GM23338 (cell line): ENCODE results near the gene NCOA7. TPM values are rescaled to one million over a fixed set of nuclear protein-coding genes. Genes with fewer than 3 reads are reported as not detected.

Experiments used
- ATAC-seq: fragments of 200-7000 bp; cut with Tn5 transposase; 3 replicates; pipeline ENCODE4 v1.9.1; 2020
- DNase-seq: peaks from one replicate; pipeline ENCODE4 v3.0.0-alpha.2; 2015; ENCODE audit warnings: low spot score
- H2AFZ ChIP-seq: fragments of 200-600 bp; sonication (generic); 2 replicates; pipeline ENCODE4 v1.8.0; 2016; ENCODE audit warnings: antibody characterized with exemption, mild to moderate bottlenecking, moderate library complexity
- H3F3A ChIP-seq: fragments of 200-600 bp; sonication (generic); replicated peaks from 2 replicates; pipeline ENCODE4 v1.8.0; 2017; ENCODE audit warnings: antibody characterized with exemption, mixed run types, low read depth
- H3K27ac ChIP-seq: fragments of 200-600 bp; sonication (generic); 2 replicates; pipeline ENCODE4 v1.6.1; 2016; ENCODE audit warnings: low read depth
- H3K27me3 ChIP-seq: fragments of 200-600 bp; sonication (generic); 2 replicates; pipeline ENCODE4 v1.8.0; 2016; ENCODE audit warnings: mild to moderate bottlenecking, mixed run types, moderate library complexity; ENCODE audit not compliant: insufficient read depth
- H3K36me3 ChIP-seq: fragments of 200-600 bp; sonication (generic); 2 replicates; pipeline ENCODE4 v1.8.0; 2016; ENCODE audit warnings: mild to moderate bottlenecking; ENCODE audit not compliant: insufficient read depth
- H3K4me1 ChIP-seq: fragments of 200-600 bp; sonication (generic); 2 replicates; pipeline ENCODE4 v1.8.0; 2016; ENCODE audit warnings: mild to moderate bottlenecking, moderate library complexity; ENCODE audit not compliant: insufficient read depth
- H3K4me2 ChIP-seq: fragments of 200-600 bp; sonication (generic); 2 replicates; pipeline ENCODE4 v1.7.1; 2017; ENCODE audit warnings: mixed run types
- H3K4me3 ChIP-seq: fragments of 200-600 bp; sonication (generic); 2 replicates; pipeline ENCODE4 v1.6.1; 2016; ENCODE audit warnings: mixed run types
- H3K79me2 ChIP-seq: fragments of 200-600 bp; sonication (generic); replicated peaks from 2 replicates; pipeline ENCODE4 v1.8.0; 2017; ENCODE audit warnings: mild to moderate bottlenecking; ENCODE audit not compliant: insufficient read depth
- H3K9me2 ChIP-seq: fragments of 200-600 bp; sonication (generic); 2 replicates; pipeline ENCODE4 v1.8.0; 2017; ENCODE audit not compliant: insufficient read depth
- H4K20me1 ChIP-seq: fragments of 200-600 bp; sonication (generic); replicated peaks from 2 replicates; pipeline ENCODE4 v1.8.0; 2017; ENCODE audit warnings: mild to moderate bottlenecking; ENCODE audit not compliant: insufficient read depth
- H3K27ac Mint-ChIP-seq: 2 replicates; pipeline ENCODE4 v1.8.0; 2020; ENCODE audit warnings: inconsistent platforms, mild to moderate bottlenecking, moderate library complexity, mixed read lengths
- H3K27me3 Mint-ChIP-seq: 3 replicates; pipeline ENCODE4 v1.8.0; 2022; ENCODE audit warnings: low read depth, mild to moderate bottlenecking, moderate library complexity, mixed read lengths, inconsistent platforms; ENCODE audit not compliant: insufficient read depth, poor library complexity
- H3K36me3 Mint-ChIP-seq: 3 replicates; pipeline ENCODE4 v1.8.0; 2021; ENCODE audit warnings: low read depth, mild to moderate bottlenecking, inconsistent platforms, moderate library complexity, mixed read lengths
- H3K4me1 Mint-ChIP-seq: 3 replicates; pipeline ENCODE4 v1.8.0; 2020; ENCODE audit warnings: mild to moderate bottlenecking, inconsistent platforms, mixed read lengths
- H3K4me3 Mint-ChIP-seq: 3 replicates; pipeline ENCODE4 v1.8.0; 2021; ENCODE audit warnings: moderate library complexity, mild to moderate bottlenecking, inconsistent platforms, mixed read lengths
- H3K9me3 Mint-ChIP-seq: 3 replicates; pipeline ENCODE4 v1.8.0; 2020; ENCODE audit warnings: moderate library complexity, mild to moderate bottlenecking, inconsistent platforms, mixed read lengths
- CREB1 ChIP-seq: fragments of 250-450 bp; sonication (Bioruptor Pico); IDR thresholded peaks from 2 replicates; pipeline ENCODE4 v1.5.0; 2020; ENCODE audit warnings: low read depth, mild to moderate bottlenecking, moderate library complexity
- CTCF ChIP-seq, 2 experiments: fragments of 200-600 bp in 1 of 2; sonication (generic) in 1 of 2; conservative IDR thresholded peaks; 2 replicates each; pipeline versions ENCODE4 v1.5.1 to v1.6.1; 2016 to 2017; ENCODE audit warnings: antibody characterized with exemption in 2 of 2, low read depth in 2 of 2, mild to moderate bottlenecking in 2 of 2, moderate library complexity in 1 of 2
- EZH2 ChIP-seq: fragments of 200-600 bp; sonication (generic); IDR thresholded peaks from one replicate; pipeline ENCODE4 v1.8.0; 2017; ENCODE audit warnings: antibody characterized with exemption, mild to moderate bottlenecking, low read depth; ENCODE audit not compliant: unreplicated experiment
- JUNB ChIP-seq: IDR thresholded peaks from one replicate; pipeline ENCODE4 v1.6.1; 2016; ENCODE audit warnings: antibody characterized with exemption; ENCODE audit not compliant: unreplicated experiment
- POLR2AphosphoS5 ChIP-seq: IDR thresholded peaks from 2 replicates; pipeline ENCODE4 v1.6.1; 2016; ENCODE audit warnings: antibody characterized with exemption, low read depth
- ZNF462 ChIP-seq: fragments of 250-450 bp; sonication (Bioruptor Pico); IDR thresholded peaks from 2 replicates; pipeline ENCODE4 v1.5.0; 2020; ENCODE audit warnings: mild to moderate bottlenecking, moderate library complexity
- polyA plus RNA-seq: library from polyadenylated mRNA; unstranded; fragments of >200 nt; fragmentation: Nextera tagmentation; extraction: Ambion mirVana; gene quantifications from 2 replicates; pipeline ENCODE4 v1.2.1, GENCODE V29; 2016
- total RNA-seq: library from RNA; depleted of rRNA; stranded (reverse); fragments of >200 nt; shearing (Covaris generic); gene quantifications from 2 replicates; pipeline ENCODE4 v1.2.3, GENCODE V29; 2014

The NCOA7 gene
- total and polyA plus RNA-seq, 2 experiments from 2014 or later = 9.3 to 15.7 TPM

GRCh38 chr6:125748406-125749172 lies 42.2 kb upstream of the NCOA7 start:
- Histone ChIP-seq H3K4me1 (peaks cover 50% of the 10 kb centered on the region), H3K27ac (no peak overlapping the region), H3F3A (peaks cover 24% of the 10 kb centered on the region), H2AFZ (no peak overlapping the region), H3K4me2 (peak overlapping the region; percentile 86), H3K27me3 (peaks cover 32% of the 10 kb centered on the region), H3K9me2 (no peaks in the 10 kb centered on the region), H3K36me3 (no peaks in the 10 kb centered on the region), H4K20me1 (no peaks in the 10 kb centered on the region), H3K4me3 (peak overlapping the region; percentile 66), H3K79me2 (peaks cover 19% of the 10 kb centered on the region)
- H3K36me3 Mint-ChIP-seq = no peaks in the 10 kb centered on the region; the same call in 1 of the 3 replicates
- H3K27me3 Mint-ChIP-seq = peaks cover 32% of the 10 kb centered on the region
- TF ChIP-seq JUNB (no peak), CTCF (conservative IDR thresholded peaks at IDR 0.05; ENCODE audit: low read depth in 2 of 2) (0 out of 4 replicates have a peak, but pooled peaks of 1 of the 2 experiments have one; percentile 15), EZH2 (peak; percentile 62)
- H3K4me1 Mint-ChIP-seq = peaks cover 61% of the 10 kb centered on the region
- peak overlapping the region; percentile 83 for H3K4me3 Mint-ChIP-seq
- DNase-seq = peak; percentile 78
- H3K9me3 Mint-ChIP-seq = no peaks in the 10 kb centered on the region; the same call in 2 of the 3 replicates
- peak; percentile 23 for ATAC-seq
- no peak overlapping the region for H3K27ac Mint-ChIP-seq

GRCh38 chr6:125749173-125749864 lies 41.4 kb upstream of the NCOA7 start, which contains the start of gene HEY2:
TSS of gene HEY2 (plus strand) at chr6:125749632. CDS start at chr6:125749777, 145 bp downstream.
- no peaks in the 10 kb centered on the region for H3K36me3 ChIP-seq
- no peak within 1 kb of the TSS for H2AFZ ChIP-seq
- peak within 1 kb of the TSS; percentile 86 for H3K4me2 ChIP-seq
- H3K4me1 ChIP-seq = peaks cover 49% of the 10 kb centered on the region
- H3K9me2 ChIP-seq = no peaks in the 10 kb centered on the region
- peaks cover 32% of the 10 kb centered on the region for H3K27me3 Mint-ChIP-seq
- peaks cover 19% of the 10 kb centered on the region for H3K79me2 ChIP-seq
- H3K27ac Mint-ChIP-seq = no peak within 1 kb of the TSS
- H3K4me3 Mint-ChIP-seq = peak within 1 kb of the TSS; percentile 90
- no peak for TF ChIP-seq ZNF462 (CRISPR knock-in tag)
- TF ChIP-seq CREB1 = peak; percentile 36; the same call in 1 of the 2 replicates
- TF ChIP-seq POLR2AphosphoS5 = peak; percentile 59
- DNase-seq (peak; percentile 95), ATAC-seq (peak; percentile 64)
- peak within 1 kb of the TSS; percentile 66 for H3K4me3 ChIP-seq
- H3K4me1 Mint-ChIP-seq = peaks cover 61% of the 10 kb centered on the region
- H3F3A ChIP-seq = peaks cover 22% of the 10 kb centered on the region
- H3K27ac ChIP-seq = no peak within 1 kb of the TSS
- peaks cover 32% of the 10 kb centered on the region for H3K27me3 ChIP-seq
- no peaks in the 10 kb centered on the region for H4K20me1 ChIP-seq
- peaks cover 3% of the 10 kb centered on the region; the same call in 2 of the 3 replicates for H3K36me3 Mint-ChIP-seq
- no peaks in the 10 kb centered on the region; the same call in 2 of the 3 replicates for H3K9me3 Mint-ChIP-seq
